K562 (cell line): ENCODE measurements around the gene ANKS1B. TPM values are rescaled to one million over a fixed set of nuclear protein-coding genes. Genes with fewer than 3 reads are reported as not detected.

Experiments used
- ATAC-seq: fragments of 200-7000 bp; cut with Tn5 transposase; 3 replicates; pipeline ENCODE4 v1.9.1; 2020; ENCODE audit warnings: moderate library complexity
- BruUV-seq: library from RNA; stranded (reverse); fragments of 400-500 nt; replicated peaks from 2 replicates; lab custom pipeline; 2021; lab: Mats Ljungman, UMichigan
- CTCF ChIA-PET: fragments of 300-600 bp; formaldehyde crosslinking; extraction: SDS; loops from one replicate; lab custom pipeline; 2021; ENCODE audit warnings: low intra/inter-chr PET ratio; lab: Yijun Ruan, JAX
- POLR2A ChIA-PET: fragments of 300-600, 350-650 bp; sonication (Branson Sonifier 250); formaldehyde crosslinking; extraction: SDS; loops from one replicate; lab custom pipeline; 2021; ENCODE audit warnings: antibody characterized with exemption, inconsistent platforms; lab: Yijun Ruan, JAX
- DNase-seq, 4 experiments: peaks; one replicate each; pipeline versions ENCODE4 v3.0.0 to v3.0.0-alpha.2; 2011 to 2018; ENCODE audit warnings: low spot score in 3 of 4, mixed read lengths in 3 of 4; ENCODE audit errors: extremely low read depth in 1 of 4
- FAIRE-seq: peaks from 2 replicates; lab custom pipeline; 2011; peaks lifted over from hg19 to GRCh38; lab: Jason Lieb, UNC
- H2AFZ ChIP-seq: 2 replicates; pipeline ENCODE4 v1.6.0; 2011; ENCODE audit warnings: low read depth, low read length, control low read depth, inconsistent platforms
- H3K27ac ChIP-seq: fragments of 200-600 bp; 3 replicates; pipeline ENCODE4 v1.8.0; 2011; ENCODE audit warnings: low read depth, mild to moderate bottlenecking, control low read depth, inconsistent platforms, low read length, moderate library complexity, mixed read lengths; ENCODE audit errors: extremely low read depth
- H3K27me3 ChIP-seq, 2 experiments: fragments of 300-600 bp in 1 of 2; 2 replicates in 1 of 2; 3 replicates in 1 of 2; pipeline versions ENCODE4 v1.6.0 to v1.8.0; 2011; ENCODE audit warnings: inconsistent platforms in 2 of 2, low read length in 2 of 2, mild to moderate bottlenecking in 1 of 2, mixed read lengths in 1 of 2, moderate library complexity in 1 of 2; ENCODE audit not compliant: control insufficient read depth in 2 of 2, insufficient read depth in 2 of 2
- H3K36me3 ChIP-seq: fragments of 300-600 bp; 3 replicates; pipeline ENCODE4 v1.8.0; 2011; ENCODE audit warnings: mild to moderate bottlenecking, low read length, inconsistent platforms; ENCODE audit not compliant: control insufficient read depth, insufficient read depth
- H3K4me1 ChIP-seq, 2 experiments: fragments of 200-600 bp in 1 of 2; replicated peaks in 1 of 2; 2 replicates in 1 of 2; 3 replicates in 1 of 2; pipeline versions ENCODE4 v1.5.1 to v1.8.0; 2011; ENCODE audit warnings: inconsistent platforms in 2 of 2, low read length in 2 of 2, mild to moderate bottlenecking in 1 of 2, mixed read lengths in 1 of 2, moderate library complexity in 1 of 2; ENCODE audit not compliant: control insufficient read depth in 2 of 2, insufficient read depth in 2 of 2
- H3K4me2 ChIP-seq: 2 replicates; pipeline ENCODE4 v1.6.1; 2011; ENCODE audit warnings: low read length, control low read depth, inconsistent platforms, mixed read lengths; ENCODE audit not compliant: insufficient read depth
- H3K4me3 ChIP-seq: fragments of 200-600 bp; sonication (generic), shearing (Covaris generic); 2 replicates; pipeline ENCODE4 v1.5.1; 2016; ENCODE audit warnings: control low read depth, inconsistent platforms
- H3K79me2 ChIP-seq: fragments of 200-600 bp; 3 replicates; pipeline ENCODE4 v1.8.0; 2011; ENCODE audit warnings: low read length, inconsistent platforms; ENCODE audit not compliant: control insufficient read depth, insufficient read depth
- H3K9ac ChIP-seq, 2 experiments: 2 replicates each; pipeline versions ENCODE4 v1.6.0 to v1.6.1; 2011; ENCODE audit warnings: low read depth in 2 of 2, low read length in 2 of 2, control low read depth in 1 of 2, inconsistent platforms in 1 of 2, mild to moderate bottlenecking in 1 of 2, mixed read lengths in 1 of 2; ENCODE audit not compliant: insufficient read depth in 1 of 2
- H3K9me1 ChIP-seq: one replicate; pipeline ENCODE4 v1.6.0; 2011; ENCODE audit warnings: inconsistent platforms, mild to moderate bottlenecking, low read length, moderate library complexity; ENCODE audit not compliant: control insufficient read depth, insufficient read depth
- H3K9me3 ChIP-seq: replicated peaks from 2 replicates; pipeline ENCODE4 v1.5.1; 2011; ENCODE audit warnings: low read depth, low read length, inconsistent platforms; ENCODE audit not compliant: control insufficient read depth, insufficient read depth
- H4K20me1 ChIP-seq: replicated peaks from 2 replicates; pipeline ENCODE4 v1.6.1; 2011; ENCODE audit warnings: low read length, inconsistent platforms, mixed read lengths; ENCODE audit not compliant: control insufficient read depth, insufficient read depth
- FOXP1 ChIP-seq: sonication (generic); formaldehyde crosslinking; IDR thresholded peaks from 2 replicates; pipeline ENCODE4 v1.8.0; 2022; ENCODE audit warnings: mild to moderate bottlenecking, missing genetic modification reagents
- NFE2 ChIP-seq: IDR thresholded peaks from 2 replicates; pipeline ENCODE4 v1.6.1; 2014; ENCODE audit warnings: antibody characterized with exemption, low read depth
- SRF ChIP-seq, 2 experiments: fragments of 250-450, 450-650 bp in 1 of 2; sonication (Bioruptor Pico) in 1 of 2; sonication (generic) in 1 of 2; formaldehyde crosslinking; IDR thresholded peaks; 2 replicates each; pipeline versions ENCODE4 v1.5.0 to v1.5.1; 2020 to 2022; ENCODE audit warnings: mild to moderate bottlenecking in 1 of 2, missing genetic modification reagents in 1 of 2
- ZBTB11 ChIP-seq, 3 experiments: fragments of 200-800 bp in 1 of 3; fragments of 250-450 bp in 1 of 3; fragments of 450-650 bp in 1 of 3; sonication (Bioruptor Pico) in 1 of 3; sonication (Bioruptor generic) in 1 of 3; formaldehyde crosslinking in 1 of 3; IDR thresholded peaks; 2 replicates each; pipeline versions ENCODE4 v1.6.1 to v1.8.0; 2016 to 2022; ENCODE audit warnings: mild to moderate bottlenecking in 2 of 3, missing genetic modification characterization in 2 of 3, missing compliant biosample characterization in 1 of 3, moderate library complexity in 1 of 3
- ZNF324 ChIP-seq: fragments of 250-450 bp; sonication (Bioruptor Pico); IDR thresholded peaks from 2 replicates; pipeline ENCODE4 v1.4.0; 2020; ENCODE audit warnings: mild to moderate bottlenecking
- ZNF668 ChIP-seq: fragments of 250-450 bp; sonication (Bioruptor Pico); IDR thresholded peaks from 2 replicates; pipeline ENCODE4 v1.8.0; 2022; ENCODE audit warnings: mild to moderate bottlenecking, inconsistent platforms
- WGBS: fragments of 100-300 bp; shearing (Covaris generic); methylation state at CpG from one replicate; pipeline ENCODE4 v1.1.6; 2016; ENCODE audit warnings: low coverage, mixed read lengths; ENCODE audit not compliant: insufficient coverage; ENCODE audit errors: missing lambda C conversion rate; 5-methylcytosine and 5-hydroxymethylcytosine counted together
- in situ Hi-C: fragments of 300-500 bp; cut with MboI; formaldehyde crosslinking; loops from 4 replicates; pipeline ENCODE4 v1.15.0; 2018; ENCODE audit warnings: inconsistent platforms, mixed read lengths
- intact Hi-C: fragments of 100-400 bp; cut with micrococcal nuclease; formaldehyde crosslinking; loops from 2 replicates; pipeline ENCODE4 v1.14.2; 2022
- polyA plus RNA-seq, 8 experiments: library from polyadenylated mRNA; depleted of rRNA in 4 of 8; stranded (reverse) in 5 of 8; unstranded in 3 of 8; fragments of >200 nt; fragmentation: Nextera tagmentation in 2 of 8; fragmentation: Illumina TruSeq in 1 of 8; extraction: Ambion mirVana in 2 of 8; extraction: Trizol in 1 of 8; gene quantifications; 2 replicates each; pipeline versions ENCODE4 v1.2.1 to v1.2.3, GENCODE V29; 2011 to 2014; ENCODE audit warnings: inconsistent platforms in 1 of 8, missing spikeins in 1 of 8
- total RNA-seq, 7 experiments: library from RNA; depleted of rRNA in 6 of 7; stranded (reverse); fragments of >200 nt in 6 of 7; fragmentation: Illumina TruSeq in 2 of 7; extraction: Trizol in 2 of 7; gene quantifications; 2 replicates each; pipeline versions ENCODE4 v1.2.1 to v1.2.3, GENCODE V29; 2011 to 2021; ENCODE audit warnings: low replicate concordance in 1 of 7

The ANKS1B gene
- total and polyA plus RNA-seq, 9 of the 15 experiments (the other 6 are each of a cell fraction or from before 2014, with no cell fraction given), result 0.04 to 0.47 (median 0.28) TPM; not detected in 4

DNA sequence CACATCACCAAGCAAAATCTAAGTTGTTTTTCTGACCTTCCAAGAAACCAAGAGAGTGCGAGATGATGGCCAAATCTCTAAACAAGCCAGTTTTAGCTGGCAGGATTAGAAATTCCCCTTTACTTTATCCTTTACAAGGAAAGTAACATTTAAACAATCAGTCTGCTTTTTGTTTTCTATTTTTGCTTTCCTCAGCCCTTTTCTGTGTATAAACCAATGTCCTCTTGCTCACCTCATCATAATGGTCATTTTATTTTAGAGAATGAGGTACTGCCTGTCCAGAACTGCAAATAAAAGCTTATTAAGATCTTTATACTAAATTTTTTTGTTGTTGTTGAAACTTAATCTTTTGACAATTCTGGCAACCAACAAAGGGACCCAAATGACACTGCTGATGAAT is 779.6 kb downstream of the ANKS1B start (continued):
- TF ChIP-seq ZNF668 (no peak), NFE2 (no peak)

DNA sequence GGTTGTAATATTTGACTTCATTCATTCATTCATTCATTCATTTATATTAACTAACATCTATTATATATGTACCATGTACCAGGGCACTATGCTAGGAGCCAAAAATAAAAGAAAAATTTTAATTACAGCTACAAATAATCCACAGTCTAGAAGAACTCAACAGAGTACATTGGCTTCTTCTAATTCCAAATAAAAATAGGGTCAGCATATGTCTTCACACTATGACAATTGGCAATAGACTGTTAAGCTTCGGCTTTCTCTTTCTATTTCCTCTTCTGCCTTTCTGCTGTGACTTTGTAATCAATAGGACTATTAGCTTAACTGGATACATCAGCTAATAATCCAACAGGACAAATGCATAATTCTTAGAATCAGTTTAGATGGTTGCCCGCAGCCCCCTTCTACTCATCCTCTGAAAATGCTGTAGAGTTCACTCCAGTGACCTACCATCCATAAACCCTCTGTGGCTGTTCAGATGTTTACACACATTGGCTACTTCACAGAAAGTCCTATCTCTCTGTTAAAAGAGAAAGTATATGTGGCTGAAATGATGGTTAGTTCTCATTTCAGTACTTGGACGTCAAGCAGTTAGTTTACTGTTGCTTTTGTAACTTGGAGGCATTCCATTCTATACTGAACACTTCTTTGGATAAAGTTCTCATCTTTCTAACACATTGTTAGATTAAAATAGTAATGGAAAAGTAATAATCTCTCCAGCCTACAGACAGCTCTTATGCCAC is 782.7 kb downstream of the ANKS1B start:
- H2AFZ ChIP-seq, result no peak overlapping the region
- no peaks in the 10 kb centered on the region for H3K4me1 ChIP-seq
- BruUV-seq, result no TSS peak
- 3% methylated on average over 3 of the region's 3 CpGs for WGBS
- H3K9me3 ChIP-seq, result no peaks in the 10 kb centered on the region; the same call in 1 of the 2 replicates
- intact Hi-C loops, result no loop called here
- ChIA-PET POLR2A (no interaction called here), CTCF (no interaction called here)
- no peak overlapping the region for H3K4me3 ChIP-seq
- H3K27ac ChIP-seq, result no peak overlapping the region
- no peaks in the 10 kb centered on the region for H4K20me1 ChIP-seq
- H3K4me2 ChIP-seq, result no peak overlapping the region
- H3K27me3 ChIP-seq, result no peaks in the 10 kb centered on the region
- H3K9me1 ChIP-seq, result no peaks in the 10 kb centered on the region
- no peaks in the 10 kb centered on the region for H3K79me2 ChIP-seq
- ATAC-seq (no peak), FAIRE-seq (no peak), DNase-seq (no peak)
- no peak overlapping the region for H3K9ac ChIP-seq
- in situ Hi-C loops, result no loop called here
- H3K36me3 ChIP-seq, result no peaks in the 10 kb centered on the region
- TF ChIP-seq SRF (CRISPR knock-in tag; IDR thresholded peaks at IDR 0.05) (no peak), ZNF324 (no peak), ZBTB11 (CRISPR knock-in tag; IDR thresholded peaks at IDR 0.05) (no peak), FOXP1 (CRISPR knock-in tag) (no peak)
